Mesendoderm (in vitro differentiated cells): ENCODE results near the gene RCL1.

Experiments
- DNase-seq: peaks from one replicate; pipeline ENCODE4 v3.0.0; 2013
- H2AK5ac ChIP-seq: 2 replicates; pipeline ENCODE4 v1.6.1; 2013; ENCODE audit warnings: low read length, inconsistent platforms
- H2BK120ac ChIP-seq: 2 replicates; pipeline ENCODE4 v1.6.1; 2013; ENCODE audit warnings: low read depth, mild to moderate bottlenecking, low read length, moderate library complexity, mixed read lengths
- H2BK15ac ChIP-seq: replicated peaks from 2 replicates; pipeline ENCODE4 v1.6.1; 2013; ENCODE audit warnings: low read depth, mild to moderate bottlenecking, moderate library complexity
- H2BK5ac ChIP-seq: 2 replicates; pipeline ENCODE4 v1.6.1; 2013; ENCODE audit warnings: low read length, inconsistent platforms
- H3K18ac ChIP-seq: 2 replicates; pipeline ENCODE4 v1.6.1; 2013; ENCODE audit warnings: mild to moderate bottlenecking, low read length, mixed read lengths
- H3K23ac ChIP-seq: one replicate; pipeline ENCODE4 v1.6.1; 2013; ENCODE audit warnings: low read length
- H3K27ac ChIP-seq: 2 replicates; pipeline ENCODE4 v1.5.1; 2013; ENCODE audit warnings: low read depth, mild to moderate bottlenecking, inconsistent platforms, low read length, moderate library complexity
- H3K27me3 ChIP-seq: 2 replicates; pipeline ENCODE4 v1.6.1; 2013; ENCODE audit warnings: low read length, control low read depth, mild to moderate bottlenecking, inconsistent platforms; ENCODE audit not compliant: insufficient read depth, poor library complexity
- H3K36me3 ChIP-seq: 2 replicates; pipeline ENCODE4 v1.6.1; 2013; ENCODE audit warnings: low read length, inconsistent platforms; ENCODE audit not compliant: control insufficient read depth, insufficient read depth
- H3K4ac ChIP-seq: one replicate; pipeline ENCODE4 v1.6.1; 2013; ENCODE audit warnings: low read depth, mild to moderate bottlenecking, low read length, moderate library complexity
- H3K4me1 ChIP-seq: 2 replicates; pipeline ENCODE4 v1.6.1; 2013; ENCODE audit warnings: low read depth, low read length, inconsistent platforms; ENCODE audit not compliant: control insufficient read depth
- H3K4me2 ChIP-seq: 2 replicates; pipeline ENCODE4 v1.6.1; 2013; ENCODE audit warnings: low read length
- H3K4me3 ChIP-seq: 2 replicates; pipeline ENCODE4 v1.5.1; 2013; ENCODE audit warnings: mild to moderate bottlenecking, low read length
- H3K56ac ChIP-seq: one replicate; pipeline ENCODE4 v1.6.1; 2013; ENCODE audit warnings: low read length
- H3K79me1 ChIP-seq: 2 replicates; pipeline ENCODE4 v1.6.1; 2013; ENCODE audit warnings: low read length, inconsistent platforms
- H3K79me2 ChIP-seq: 2 replicates; pipeline ENCODE4 v1.6.1; 2013; ENCODE audit warnings: mild to moderate bottlenecking, low read length; ENCODE audit not compliant: control insufficient read depth, insufficient read depth
- H3K9ac ChIP-seq: 2 replicates; pipeline ENCODE4 v1.6.1; 2013; ENCODE audit warnings: low read length, inconsistent platforms
- H4K5ac ChIP-seq: one replicate; pipeline ENCODE4 v1.6.1; 2013; ENCODE audit warnings: low read length
- H4K8ac ChIP-seq: one replicate; pipeline ENCODE4 v1.6.1; 2013; ENCODE audit warnings: low read depth, mild to moderate bottlenecking, control low read depth, low read length, moderate library complexity
- WGBS: extraction: QIAGEN DNeasy Blood & Tissue Kit; methylation state at CpG from one replicate; pipeline ENCODE4 v1.1.7; 2013; ENCODE audit warnings: low lambda C conversion rate, missing lambda C conversion rate; ENCODE audit not compliant: insufficient coverage; ENCODE audit errors: extremely low coverage; 5-methylcytosine and 5-hydroxymethylcytosine counted together

RCL1 gene

GRCh38 chr9:4840018-4840417, 47.3 kb downstream of the RCL1 start:
- Histone ChIP-seq H3K9ac (no peak overlapping the region), H3K36me3 (no peaks in the 10 kb centered on the region), H2BK5ac (no peak overlapping the region), H3K4ac (no peak overlapping the region), H2BK15ac (no peak overlapping the region), H4K8ac (no peak overlapping the region), H3K4me1 (no peaks in the 10 kb centered on the region), H3K56ac (no peak overlapping the region), H2AK5ac (no peak overlapping the region), H3K79me2 (no peaks in the 10 kb centered on the region), H3K27me3 (no peaks in the 10 kb centered on the region), H3K4me3 (no peak overlapping the region), H3K27ac (no peak overlapping the region), H3K4me2 (no peak overlapping the region), H3K18ac (no peak overlapping the region), H2BK120ac (no peak overlapping the region), H3K23ac (no peak overlapping the region), H4K5ac (no peak overlapping the region), H3K79me1 (peaks cover 9% of the 10 kb centered on the region)
- no CpG with 5 or more reads among the region's 4 CpGs for WGBS
- no peak for DNase-seq

- no peak overlapping the region for H2BK120ac ChIP-seq
- H2BK5ac ChIP-seq: no peak overlapping the region
- no peaks in the 10 kb centered on the region for H3K36me3 ChIP-seq
- no peak overlapping the region for H2BK15ac ChIP-seq
- peaks cover 6% of the 10 kb centered on the region for H3K79me1 ChIP-seq
- no peaks in the 10 kb centered on the region for H3K4me1 ChIP-seq
- WGBS: no CpG with 5 or more reads among the region's 2 CpGs
- H3K56ac ChIP-seq: no peak overlapping the region
- H3K9ac ChIP-seq: no peak overlapping the region
- H3K4me3 ChIP-seq: no peak overlapping the region
- no peak for DNase-seq
- H2AK5ac ChIP-seq: no peak overlapping the region
- H3K18ac ChIP-seq: no peak overlapping the region
- H3K79me2 ChIP-seq: no peaks in the 10 kb centered on the region
- no peak overlapping the region for H4K5ac ChIP-seq
- H3K4ac ChIP-seq: no peak overlapping the region
- no peak overlapping the region for H4K8ac ChIP-seq
- no peaks in the 10 kb centered on the region for H3K27me3 ChIP-seq
- no peak overlapping the region for H3K27ac ChIP-seq
- H3K4me2 ChIP-seq: no peak overlapping the region
- no peak overlapping the region for H3K23ac ChIP-seq
Measured at GRCh38 chr9:4842213-4842612, 49.5 kb downstream of the RCL1 start.

GRCh38 chr9:4842734-4843133, 50.0 kb downstream of the RCL1 start:
- Histone ChIP-seq H3K36me3 (no peaks in the 10 kb centered on the region), H3K79me2 (no peaks in the 10 kb centered on the region), H3K4ac (no peak overlapping the region), H2AK5ac (no peak overlapping the region), H4K8ac (no peak overlapping the region), H3K4me2 (no peak overlapping the region), H3K4me1 (no peaks in the 10 kb centered on the region), H3K4me3 (no peak overlapping the region), H3K56ac (no peak overlapping the region), H2BK120ac (no peak overlapping the region), H3K27ac (no peak overlapping the region), H3K18ac (no peak overlapping the region), H3K79me1 (peaks cover 5% of the 10 kb centered on the region), H2BK15ac (no peak overlapping the region), H3K9ac (no peak overlapping the region), H3K23ac (no peak overlapping the region), H4K5ac (no peak overlapping the region), H3K27me3 (no peaks in the 10 kb centered on the region), H2BK5ac (no peak overlapping the region)
- WGBS: no CpG with 5 or more reads among the region's 4 CpGs
- no peak for DNase-seq

GRCh38 chr9:4844056-4844838, 51.5 kb downstream of the RCL1 start:
- Histone ChIP-seq H3K79me2 (no peaks in the 10 kb centered on the region), H3K4ac (no peak overlapping the region), H3K18ac (no peak overlapping the region), H2BK5ac (no peak overlapping the region), H3K27ac (no peak overlapping the region), H3K27me3 (no peaks in the 10 kb centered on the region), H3K23ac (no peak overlapping the region), H3K4me2 (no peak overlapping the region), H3K79me1 (peaks cover under 1% of the 10 kb centered on the region), H2AK5ac (no peak overlapping the region), H4K5ac (no peak overlapping the region), H3K36me3 (no peaks in the 10 kb centered on the region), H4K8ac (no peak overlapping the region), H2BK120ac (no peak overlapping the region), H3K4me1 (no peaks in the 10 kb centered on the region), H3K4me3 (no peak overlapping the region), H2BK15ac (no peak overlapping the region), H3K9ac (no peak overlapping the region), H3K56ac (no peak overlapping the region)
- no peak for DNase-seq
- WGBS: no CpG with 5 or more reads among the region's 9 CpGs

GRCh38 chr9:4849369-4849768, 56.6 kb downstream of the RCL1 start:
- Histone ChIP-seq H2BK15ac (no peak overlapping the region), H3K27ac (no peak overlapping the region), H2AK5ac (no peak overlapping the region), H3K18ac (no peak overlapping the region), H3K9ac (no peak overlapping the region), H3K4me1 (no peaks in the 10 kb centered on the region), H3K36me3 (no peaks in the 10 kb centered on the region), H2BK5ac (no peak overlapping the region), H3K56ac (no peak overlapping the region), H3K23ac (no peak overlapping the region), H3K79me1 (no peaks in the 10 kb centered on the region), H4K8ac (no peak overlapping the region), H3K79me2 (no peaks in the 10 kb centered on the region), H2BK120ac (no peak overlapping the region), H3K27me3 (no peaks in the 10 kb centered on the region), H3K4me3 (no peak overlapping the region), H3K4ac (peak overlapping the region; percentile 24), H4K5ac (no peak overlapping the region), H3K4me2 (no peak overlapping the region)
- DNase-seq: no peak
- WGBS: no CpG with 5 or more reads among the region's 5 CpGs
